GM23338 (cell line): ENCODE results near the gene RPRD1A. TPM values are rescaled to one million over a fixed set of nuclear protein-coding genes. Genes with fewer than 3 reads are reported as not detected.

Experiments used
- ATAC-seq: fragments of 200-7000 bp; cut with Tn5 transposase; 3 replicates; pipeline ENCODE4 v1.9.1; 2020
- DNase-seq: peaks from one replicate; pipeline ENCODE4 v3.0.0-alpha.2; 2015; ENCODE audit warnings: low spot score
- H2AFZ ChIP-seq: fragments of 200-600 bp; sonication (generic); 2 replicates; pipeline ENCODE4 v1.8.0; 2016; ENCODE audit warnings: antibody characterized with exemption, mild to moderate bottlenecking, moderate library complexity
- H3F3A ChIP-seq: fragments of 200-600 bp; sonication (generic); replicated peaks from 2 replicates; pipeline ENCODE4 v1.8.0; 2017; ENCODE audit warnings: antibody characterized with exemption, mixed run types, low read depth
- H3K27ac ChIP-seq: fragments of 200-600 bp; sonication (generic); 2 replicates; pipeline ENCODE4 v1.6.1; 2016; ENCODE audit warnings: low read depth
- H3K27me3 ChIP-seq: fragments of 200-600 bp; sonication (generic); 2 replicates; pipeline ENCODE4 v1.8.0; 2016; ENCODE audit warnings: mild to moderate bottlenecking, mixed run types, moderate library complexity; ENCODE audit not compliant: insufficient read depth
- H3K36me3 ChIP-seq: fragments of 200-600 bp; sonication (generic); 2 replicates; pipeline ENCODE4 v1.8.0; 2016; ENCODE audit warnings: mild to moderate bottlenecking; ENCODE audit not compliant: insufficient read depth
- H3K4me1 ChIP-seq: fragments of 200-600 bp; sonication (generic); 2 replicates; pipeline ENCODE4 v1.8.0; 2016; ENCODE audit warnings: mild to moderate bottlenecking, moderate library complexity; ENCODE audit not compliant: insufficient read depth
- H3K4me2 ChIP-seq: fragments of 200-600 bp; sonication (generic); 2 replicates; pipeline ENCODE4 v1.7.1; 2017; ENCODE audit warnings: mixed run types
- H3K4me3 ChIP-seq: fragments of 200-600 bp; sonication (generic); 2 replicates; pipeline ENCODE4 v1.6.1; 2016; ENCODE audit warnings: mixed run types
- H3K79me2 ChIP-seq: fragments of 200-600 bp; sonication (generic); replicated peaks from 2 replicates; pipeline ENCODE4 v1.8.0; 2017; ENCODE audit warnings: mild to moderate bottlenecking; ENCODE audit not compliant: insufficient read depth
- H3K9me2 ChIP-seq: fragments of 200-600 bp; sonication (generic); 2 replicates; pipeline ENCODE4 v1.8.0; 2017; ENCODE audit not compliant: insufficient read depth
- H4K20me1 ChIP-seq: fragments of 200-600 bp; sonication (generic); replicated peaks from 2 replicates; pipeline ENCODE4 v1.8.0; 2017; ENCODE audit warnings: mild to moderate bottlenecking; ENCODE audit not compliant: insufficient read depth
- H3K27ac Mint-ChIP-seq: 2 replicates; pipeline ENCODE4 v1.8.0; 2020; ENCODE audit warnings: inconsistent platforms, mild to moderate bottlenecking, moderate library complexity, mixed read lengths
- H3K27me3 Mint-ChIP-seq: 3 replicates; pipeline ENCODE4 v1.8.0; 2022; ENCODE audit warnings: low read depth, mild to moderate bottlenecking, moderate library complexity, mixed read lengths, inconsistent platforms; ENCODE audit not compliant: insufficient read depth, poor library complexity
- H3K36me3 Mint-ChIP-seq: 3 replicates; pipeline ENCODE4 v1.8.0; 2021; ENCODE audit warnings: low read depth, mild to moderate bottlenecking, inconsistent platforms, moderate library complexity, mixed read lengths
- H3K4me1 Mint-ChIP-seq: 3 replicates; pipeline ENCODE4 v1.8.0; 2020; ENCODE audit warnings: mild to moderate bottlenecking, inconsistent platforms, mixed read lengths
- H3K4me3 Mint-ChIP-seq: 3 replicates; pipeline ENCODE4 v1.8.0; 2021; ENCODE audit warnings: moderate library complexity, mild to moderate bottlenecking, inconsistent platforms, mixed read lengths
- H3K9me3 Mint-ChIP-seq: 3 replicates; pipeline ENCODE4 v1.8.0; 2020; ENCODE audit warnings: moderate library complexity, mild to moderate bottlenecking, inconsistent platforms, mixed read lengths
- ETS1 ChIP-seq: IDR thresholded peaks from 2 replicates; pipeline ENCODE4 v1.6.1; 2016; ENCODE audit warnings: antibody characterized with exemption
- JUNB ChIP-seq: IDR thresholded peaks from one replicate; pipeline ENCODE4 v1.6.1; 2016; ENCODE audit warnings: antibody characterized with exemption; ENCODE audit not compliant: unreplicated experiment
- NANOG ChIP-seq: IDR thresholded peaks from 2 replicates; pipeline ENCODE4 v1.6.1; 2016; ENCODE audit warnings: antibody characterized with exemption, borderline replicate concordance
- STAT1 ChIP-seq: IDR thresholded peaks from one replicate; pipeline ENCODE4 v1.6.1; 2016; ENCODE audit warnings: antibody characterized with exemption; ENCODE audit not compliant: unreplicated experiment
- ZNF114 ChIP-seq: fragments of 250-450 bp; sonication (Bioruptor Pico); IDR thresholded peaks from 2 replicates; pipeline ENCODE4 v1.5.0; 2020; ENCODE audit warnings: mild to moderate bottlenecking, moderate library complexity
- ZNF331 ChIP-seq: fragments of 250-450 bp; sonication (Bioruptor Pico); IDR thresholded peaks from 2 replicates; pipeline ENCODE4 v1.5.0; 2020; ENCODE audit warnings: low read depth, mild to moderate bottlenecking, moderate library complexity
- ZNF462 ChIP-seq: fragments of 250-450 bp; sonication (Bioruptor Pico); IDR thresholded peaks from 2 replicates; pipeline ENCODE4 v1.5.0; 2020; ENCODE audit warnings: mild to moderate bottlenecking, moderate library complexity
- polyA plus RNA-seq: library from polyadenylated mRNA; unstranded; fragments of >200 nt; fragmentation: Nextera tagmentation; extraction: Ambion mirVana; gene quantifications from 2 replicates; pipeline ENCODE4 v1.2.1, GENCODE V29; 2016
- total RNA-seq: library from RNA; depleted of rRNA; stranded (reverse); fragments of >200 nt; shearing (Covaris generic); gene quantifications from 2 replicates; pipeline ENCODE4 v1.2.3, GENCODE V29; 2014
- TF ChIP-seq, protein P1 (sequence below), 2 experiments: fragments of 200-600 bp in 1 of 2; sonication (generic) in 1 of 2; conservative IDR thresholded peaks; 2 replicates each; pipeline versions ENCODE4 v1.5.1 to v1.6.1; 2016 to 2017; ENCODE audit warnings: antibody characterized with exemption in 2 of 2, low read depth in 2 of 2, mild to moderate bottlenecking in 2 of 2, moderate library complexity in 1 of 2

RPRD1A gene
- total and polyA plus RNA-seq, 2 experiments from 2014 or later, result 67.9 to 157 TPM

DNA sequence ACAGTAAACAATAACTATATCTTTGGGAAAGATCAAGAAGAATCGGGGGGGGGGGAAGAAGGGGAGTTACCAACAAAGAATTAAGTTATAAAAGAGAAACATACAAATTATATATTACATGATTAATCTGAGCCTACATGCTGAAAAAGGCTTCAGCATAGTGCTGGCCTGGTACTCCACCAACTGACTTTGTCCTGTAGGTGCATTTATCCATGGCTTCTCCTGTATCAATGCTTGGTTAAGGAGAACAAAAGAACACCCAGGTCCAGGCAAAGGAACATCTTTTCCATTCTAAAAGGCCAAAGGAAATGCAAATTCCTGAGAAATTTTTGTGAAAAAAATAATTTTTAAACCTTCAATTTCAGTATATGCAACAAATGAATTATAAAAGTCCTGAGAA lies 24.2 kb downstream of the RPRD1A start (continued):
- TF ChIP-seq, protein P1, sequence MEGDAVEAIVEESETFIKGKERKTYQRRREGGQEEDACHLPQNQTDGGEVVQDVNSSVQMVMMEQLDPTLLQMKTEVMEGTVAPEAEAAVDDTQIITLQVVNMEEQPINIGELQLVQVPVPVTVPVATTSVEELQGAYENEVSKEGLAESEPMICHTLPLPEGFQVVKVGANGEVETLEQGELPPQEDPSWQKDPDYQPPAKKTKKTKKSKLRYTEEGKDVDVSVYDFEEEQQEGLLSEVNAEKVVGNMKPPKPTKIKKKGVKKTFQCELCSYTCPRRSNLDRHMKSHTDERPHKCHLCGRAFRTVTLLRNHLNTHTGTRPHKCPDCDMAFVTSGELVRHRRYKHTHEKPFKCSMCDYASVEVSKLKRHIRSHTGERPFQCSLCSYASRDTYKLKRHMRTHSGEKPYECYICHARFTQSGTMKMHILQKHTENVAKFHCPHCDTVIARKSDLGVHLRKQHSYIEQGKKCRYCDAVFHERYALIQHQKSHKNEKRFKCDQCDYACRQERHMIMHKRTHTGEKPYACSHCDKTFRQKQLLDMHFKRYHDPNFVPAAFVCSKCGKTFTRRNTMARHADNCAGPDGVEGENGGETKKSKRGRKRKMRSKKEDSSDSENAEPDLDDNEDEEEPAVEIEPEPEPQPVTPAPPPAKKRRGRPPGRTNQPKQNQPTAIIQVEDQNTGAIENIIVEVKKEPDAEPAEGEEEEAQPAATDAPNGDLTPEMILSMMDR (conservative IDR thresholded peaks at IDR 0.05; ENCODE audit: low read depth in 2 of 2), result no peak
- no peak for TF ChIP-seq JUNB
- no peak for TF ChIP-seq STAT1
- no peak for TF ChIP-seq ZNF114

DNA sequence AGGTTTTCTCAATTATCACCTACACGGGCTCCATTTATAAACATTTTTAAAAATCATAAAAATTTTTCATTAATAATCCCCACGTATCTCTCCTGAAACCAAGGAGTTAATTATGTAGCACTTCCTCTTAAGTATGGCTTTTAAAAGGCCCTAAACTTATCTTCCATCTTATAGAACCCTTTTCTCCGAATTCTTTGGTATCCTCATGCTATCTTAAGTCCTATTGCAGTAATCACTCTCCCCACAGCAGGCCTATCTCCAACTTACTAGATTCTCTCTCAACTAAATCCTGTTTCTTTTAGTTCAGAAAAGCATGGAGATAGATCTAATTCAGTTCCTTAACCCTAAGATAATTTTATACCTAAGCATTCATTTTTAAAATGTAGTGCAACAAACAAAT lies 26.2 kb downstream of the RPRD1A start:
- no peaks in the 10 kb centered on the region for H3K27me3 ChIP-seq
- Mint-ChIP-seq H3K27me3 (peaks cover 3% of the 10 kb centered on the region), H3K27ac (no peak overlapping the region)

DNA sequence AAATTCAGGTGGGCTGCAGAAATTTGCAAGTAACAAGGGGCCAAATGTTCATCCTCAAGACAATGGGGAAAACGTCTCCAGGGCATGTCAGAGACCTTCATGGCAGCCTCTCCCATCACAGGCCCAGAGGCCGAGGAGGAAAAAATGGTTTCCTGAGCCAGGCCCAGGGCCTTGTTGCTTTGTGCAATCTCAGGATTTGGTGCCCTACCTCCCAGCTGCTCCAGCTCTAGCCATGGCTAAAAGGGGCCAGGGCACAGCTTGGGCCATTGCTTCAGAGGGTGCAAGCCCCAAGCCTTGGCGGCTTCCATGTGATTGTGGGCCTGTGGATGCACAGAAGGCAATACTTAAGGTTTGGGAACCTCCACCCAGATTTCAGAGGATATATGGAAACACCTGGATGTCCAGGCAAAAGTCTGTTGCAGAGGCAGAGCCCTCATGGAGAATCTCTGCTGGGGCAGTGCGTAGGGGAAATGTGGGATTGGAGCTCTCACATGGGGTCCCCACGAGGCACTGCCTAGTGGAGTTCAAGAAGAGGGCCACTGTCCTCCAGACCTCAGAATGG lies 29.2 kb downstream of the RPRD1A start:
- Histone ChIP-seq H4K20me1 (peaks cover 45% of the 10 kb centered on the region), H3F3A (no peaks in the 10 kb centered on the region), H3K27ac (no peak overlapping the region), H3K4me2 (no peak overlapping the region), H3K4me3 (no peak overlapping the region), H3K9me2 (no peaks in the 10 kb centered on the region), H3K4me1 (peaks cover 27% of the 10 kb centered on the region), H3K79me2 (peaks cover 100% of the 10 kb centered on the region), H3K27me3 (no peaks in the 10 kb centered on the region), H3K36me3 (peaks cover 19% of the 10 kb centered on the region), H2AFZ (no peak overlapping the region)
- Mint-ChIP-seq H3K4me1 (peaks cover 26% of the 10 kb centered on the region), H3K27ac (no peak overlapping the region), H3K4me3 (no peak overlapping the region), H3K36me3 (peaks cover 46% of the 10 kb centered on the region), H3K27me3 (no peaks in the 10 kb centered on the region), H3K9me3 (peaks cover 31% of the 10 kb centered on the region)
- ATAC-seq (no peak), DNase-seq (no peak)
- TF ChIP-seq JUNB (no peak), ZNF462 (CRISPR knock-in tag) (no peak), NANOG (no peak), ZNF114 (no peak), ZNF331 (no peak), ETS1 (no peak)
- TF ChIP-seq, protein P1 (conservative IDR thresholded peaks at IDR 0.05; ENCODE audit: low read depth in 2 of 2), result no peak

More for the DNA sequence above, 26.2 kb downstream of the RPRD1A start:
- H3K36me3 ChIP-seq, result peaks cover 19% of the 10 kb centered on the region
- no peaks in the 10 kb centered on the region for H3F3A ChIP-seq
- no peak overlapping the region for H3K27ac ChIP-seq
- Mint-ChIP-seq H3K4me3 (no peak overlapping the region), H3K9me3 (peaks cover 31% of the 10 kb centered on the region), H3K36me3 (peaks cover 44% of the 10 kb centered on the region), H3K4me1 (peaks cover 39% of the 10 kb centered on the region)
- H3K79me2 ChIP-seq, result peaks cover 100% of the 10 kb centered on the region
- H3K9me2 ChIP-seq, result no peaks in the 10 kb centered on the region
- peaks cover 54% of the 10 kb centered on the region for H3K4me1 ChIP-seq
- H2AFZ ChIP-seq, result no peak overlapping the region
- no peak for TF ChIP-seq STAT1
- H3K4me2 ChIP-seq, result 0 out of 2 replicates have a peak overlapping the region, but pooled peaks have one; percentile 17
- DNase-seq, result no peak
- no peak for ATAC-seq
- peaks cover 47% of the 10 kb centered on the region for H4K20me1 ChIP-seq
- no peak overlapping the region for H3K4me3 ChIP-seq
